Endodermal cell (in vitro differentiated cells): ENCODE measurements around the gene SETX. TPM values are rescaled to one million over a fixed set of nuclear protein-coding genes. Genes with fewer than 3 reads are reported as not detected.
A peak's percentile ranks its signal among the peaks of the same experiment; 100 is the strongest.

ENCODE experiments used
- DNase-seq: peaks from one replicate; pipeline ENCODE4 v3.0.0-alpha.2; 2017
- H3K27ac ChIP-seq: 2 replicates; pipeline ENCODE4 v1.5.1; 2013; ENCODE audit warnings: mild to moderate bottlenecking, low read depth, low read length, moderate library complexity
- H3K27me3 ChIP-seq: 2 replicates; pipeline ENCODE4 v1.6.1; 2013; ENCODE audit warnings: mild to moderate bottlenecking, low read length, moderate library complexity; ENCODE audit not compliant: insufficient read depth, control insufficient read depth, poor library complexity, severe bottlenecking
- H3K36me3 ChIP-seq: 2 replicates; pipeline ENCODE4 v1.7.0; 2013; ENCODE audit warnings: mild to moderate bottlenecking, low read length, moderate library complexity; ENCODE audit not compliant: control insufficient read depth, insufficient read depth
- H3K4me1 ChIP-seq: one replicate; pipeline ENCODE4 v1.7.0; 2013; ENCODE audit warnings: low read length; ENCODE audit not compliant: control insufficient read depth, insufficient read depth
- H3K4me3 ChIP-seq: 2 replicates; pipeline ENCODE4 v1.5.1; 2013; ENCODE audit warnings: mild to moderate bottlenecking, low read length, moderate library complexity
- H3K9ac ChIP-seq: 2 replicates; pipeline ENCODE4 v1.6.1; 2013; ENCODE audit warnings: mild to moderate bottlenecking, low read length, moderate library complexity; ENCODE audit not compliant: poor library complexity, severe bottlenecking; ENCODE audit errors: extremely low read depth
- H3K9me3 ChIP-seq: 2 replicates; pipeline ENCODE4 v1.6.1; 2013; ENCODE audit warnings: mild to moderate bottlenecking, low read length, moderate library complexity; ENCODE audit not compliant: control insufficient read depth
- H3K27ac Mint-ChIP-seq: 2 replicates; pipeline ENCODE4 v1.8.0; 2020; ENCODE audit warnings: mixed read lengths
- H3K27me3 Mint-ChIP-seq: 2 replicates; pipeline ENCODE4 v1.8.0; 2021; ENCODE audit warnings: mild to moderate bottlenecking, mixed read lengths; ENCODE audit not compliant: insufficient read depth
- H3K36me3 Mint-ChIP-seq: 2 replicates; pipeline ENCODE4 v1.8.0; 2020; ENCODE audit warnings: low read depth, mixed read lengths
- H3K4me1 Mint-ChIP-seq: 2 replicates; pipeline ENCODE4 v1.8.0; 2020; ENCODE audit warnings: mixed read lengths
- H3K4me3 Mint-ChIP-seq: 2 replicates; pipeline ENCODE4 v1.8.0; 2020; ENCODE audit warnings: mild to moderate bottlenecking, moderate library complexity, mixed read lengths
- H3K9me3 Mint-ChIP-seq: 2 replicates; pipeline ENCODE4 v1.8.0; 2020; ENCODE audit warnings: mild to moderate bottlenecking, mixed read lengths
- CTCF ChIP-seq: fragments of 200-600 bp; sonication (generic); conservative IDR thresholded peaks from 2 replicates; pipeline ENCODE4 v1.5.0; 2021; ENCODE audit warnings: antibody characterized with exemption, mild to moderate bottlenecking
- WGBS, 2 experiments: methylation state at CpG; one replicate each; pipeline versions ENCODE4 v1.1.5 to v1.1.7; 2013; ENCODE audit warnings: missing lambda C conversion rate in 2 of 2, mixed read lengths in 1 of 2; ENCODE audit not compliant: insufficient coverage in 1 of 2, insufficient read length in 1 of 2; 5-methylcytosine and 5-hydroxymethylcytosine counted together
- total RNA-seq, 2 donors: library from RNA; stranded (reverse); fragmentation: NEBNext Ultra II Directional in 1 of 2; extraction: Animal tissue kit (Norgen Biotek cat#: 25700) in 1 of 2; gene quantifications; 2 replicates in 1 of 2; 3 replicates in 1 of 2; pipeline ENCODE4 v1.2.1, GENCODE V29; 2021

Gene SETX
- total RNA-seq, 2 donors from 2014 or later, result 40.0 to 53.3 TPM

- peak overlapping the region; percentile 83 for H3K27ac Mint-ChIP-seq
- peak overlapping the region; percentile 35 for H3K9ac ChIP-seq
- H3K27me3 ChIP-seq, result no peaks in the 10 kb centered on the region
- peaks cover 69% of the 10 kb centered on the region for H3K36me3 ChIP-seq
- DNase-seq, result no peak
- peak overlapping the region; percentile 42 for H3K27ac ChIP-seq
- peak overlapping the region; percentile 60 for H3K4me3 ChIP-seq
- H3K27me3 Mint-ChIP-seq, result no peaks in the 10 kb centered on the region
- TF ChIP-seq CTCF, result no peak
- H3K4me3 Mint-ChIP-seq, result peak overlapping the region; percentile 8
- H3K9me3 ChIP-seq, result peaks cover 5% of the 10 kb centered on the region
- no peaks in the 10 kb centered on the region for H3K9me3 Mint-ChIP-seq
- no peaks in the 10 kb centered on the region for H3K4me1 ChIP-seq
- peaks cover 23% of the 10 kb centered on the region for H3K4me1 Mint-ChIP-seq
- H3K36me3 Mint-ChIP-seq, result peaks cover 40% of the 10 kb centered on the region
- WGBS, 2 experiments, result 53 to 66% methylated on average over 3 to 4 of the region's 4 CpGs
Observed at GRCh38 chr9:132319421-132320110, 35.2 kb downstream of the SETX start.

DNA sequence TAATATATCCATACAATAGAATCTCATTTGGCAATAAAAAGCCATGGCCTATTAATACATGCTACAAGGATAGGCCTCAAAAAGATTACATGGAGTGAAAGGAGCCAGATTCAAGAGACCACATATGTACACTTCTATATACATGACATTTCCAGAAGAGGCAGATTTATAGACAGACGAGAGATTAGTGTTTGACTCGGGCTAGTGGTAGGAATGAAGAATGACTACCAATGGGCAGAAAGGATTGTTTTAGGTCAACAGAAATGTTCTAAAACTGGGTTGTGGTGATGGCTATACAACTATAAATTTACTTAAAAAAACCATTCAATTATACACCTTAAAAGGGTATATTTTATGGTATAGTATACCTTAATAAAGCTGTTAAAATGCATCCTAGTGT is 41.9 kb downstream of the SETX start:
- Mint-ChIP-seq H3K27me3 (no peaks in the 10 kb centered on the region), H3K4me3 (no peak overlapping the region), H3K9me3 (no peaks in the 10 kb centered on the region), H3K27ac (no peak overlapping the region), H3K4me1 (no peaks in the 10 kb centered on the region), H3K36me3 (peaks cover 50% of the 10 kb centered on the region)
- Histone ChIP-seq H3K4me3 (no peak overlapping the region), H3K36me3 (peaks cover 92% of the 10 kb centered on the region), H3K9me3 (no peaks in the 10 kb centered on the region), H3K9ac (no peak overlapping the region), H3K4me1 (no peaks in the 10 kb centered on the region), H3K27ac (no peak overlapping the region), H3K27me3 (no peaks in the 10 kb centered on the region)
- WGBS, 2 experiments, result 88% methylated on average over 2 of the region's 2 CpGs; no CpG with 5 or more reads in 1 of the 2 experiments
- DNase-seq, result no peak
- peak; percentile 61 for TF ChIP-seq CTCF

DNA sequence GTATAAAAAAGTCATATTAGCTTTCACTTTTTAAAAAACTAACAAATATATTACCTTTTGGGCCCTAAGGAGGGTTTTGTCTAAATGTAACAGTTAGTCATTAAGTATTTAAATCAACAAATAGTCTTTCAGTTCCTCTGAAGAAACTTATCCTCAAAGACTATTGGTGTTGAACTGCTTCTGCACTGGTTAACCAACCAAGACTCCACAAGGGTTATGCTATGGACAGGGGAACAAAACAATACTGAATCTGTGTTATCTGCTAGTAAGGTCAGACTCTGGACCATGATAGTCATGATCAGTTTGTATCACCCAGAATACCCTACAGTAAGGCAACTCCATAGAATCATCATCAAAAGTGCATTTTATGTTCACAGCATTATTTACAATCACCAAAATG is 42.4 kb downstream of the SETX start:
- Mint-ChIP-seq H3K27me3 (no peaks in the 10 kb centered on the region), H3K9me3 (no peaks in the 10 kb centered on the region), H3K4me1 (no peaks in the 10 kb centered on the region), H3K4me3 (no peak overlapping the region), H3K36me3 (peaks cover 55% of the 10 kb centered on the region), H3K27ac (no peak overlapping the region)
- H3K27ac ChIP-seq, result no peak overlapping the region
- H3K9me3 ChIP-seq, result no peaks in the 10 kb centered on the region
- DNase-seq, result no peak
- H3K4me3 ChIP-seq, result no peak overlapping the region
- peaks cover 92% of the 10 kb centered on the region for H3K36me3 ChIP-seq
- TF ChIP-seq CTCF, result no peak
- H3K4me1 ChIP-seq, result no peaks in the 10 kb centered on the region
- H3K27me3 ChIP-seq, result no peaks in the 10 kb centered on the region
- no peak overlapping the region for H3K9ac ChIP-seq
